Measurements from ENCODE around the gene C11orf21.

- TF ChIP-seq CTCF (conservative IDR thresholded peaks at IDR 0.05; ENCODE audit: low read length) (no peak), EZH2phosphoT487 (IDR thresholded peaks at IDR 0.05; ENCODE audit: borderline replicate concordance) (no peak)
These were observed 7.5 kb downstream of the C11orf21 start for GRCh38 chr11:2293984-2294925.
